PC-3 (cell line): ENCODE data around the gene PARP11. TPM values are rescaled to one million over a fixed set of nuclear protein-coding genes. Genes with fewer than 3 reads are reported as not detected.

ENCODE experiments used
- ATAC-seq: fragments of 200-7000 bp; cut with Tn5 transposase; 2 replicates; pipeline ENCODE4 v1.9.1; 2020; ENCODE audit warnings: mild to moderate bottlenecking, moderate library complexity
- BruUV-seq: library from RNA; stranded (reverse); fragments of 400-500 nt; replicated peaks from 2 replicates; lab custom pipeline; 2021; lab: Mats Ljungman, UMichigan
- CTCF ChIA-PET: fragments of 300-600 bp; sonication (Branson Sonifier 250); formaldehyde crosslinking; loops from one replicate; lab custom pipeline; 2022; ENCODE audit warnings: antibody characterized with exemption; lab: Charles Lee
- POLR2A ChIA-PET: fragments of 300-600 bp; sonication (Branson Sonifier 250); formaldehyde crosslinking; loops from one replicate; lab custom pipeline; 2022; ENCODE audit warnings: antibody characterized with exemption; ENCODE audit not compliant: unreplicated experiment; lab: Charles Lee
- DNase-seq: peaks from one replicate; pipeline ENCODE4 v3.0.0-alpha.2; 2015
- H2AFZ ChIP-seq: fragments of 300-600 bp; sonication (generic); 2 replicates; pipeline ENCODE4 v1.6.0; 2016; ENCODE audit warnings: antibody characterized with exemption, low read length
- H3F3A ChIP-seq: fragments of 300-600 bp; sonication (generic); one replicate; pipeline ENCODE4 v1.6.0; 2017; ENCODE audit warnings: antibody characterized with exemption, low read length, control low read depth, mild to moderate bottlenecking; ENCODE audit not compliant: unreplicated experiment
- H3K27ac ChIP-seq: fragments of 300-600 bp; sonication (generic); 2 replicates; pipeline ENCODE4 v1.5.1; 2016; ENCODE audit warnings: mild to moderate bottlenecking, low read length
- H3K27me3 ChIP-seq: fragments of 300-600 bp; sonication (generic); 2 replicates; pipeline ENCODE4 v1.6.1; 2016; ENCODE audit warnings: low read length, mixed read lengths
- H3K36me3 ChIP-seq: fragments of 300-600 bp; sonication (generic); 2 replicates; pipeline ENCODE4 v1.6.1; 2016; ENCODE audit warnings: low read depth, mixed run types, low read length, mixed read lengths
- H3K4me1 ChIP-seq: fragments of 300-600 bp; sonication (generic); 2 replicates; pipeline ENCODE4 v1.5.1; 2016; ENCODE audit warnings: low read length; ENCODE audit not compliant: insufficient read depth
- H3K4me2 ChIP-seq: fragments of 300-600 bp; sonication (generic); 2 replicates; pipeline ENCODE4 v1.6.0; 2016; ENCODE audit warnings: low read length
- H3K4me3 ChIP-seq: fragments of 300-600 bp; sonication (generic); 2 replicates; pipeline ENCODE4 v1.5.1; 2016; ENCODE audit warnings: mild to moderate bottlenecking, low read length, mixed read lengths
- H3K79me2 ChIP-seq: fragments of 300-600 bp; sonication (generic); 2 replicates; pipeline ENCODE4 v1.6.1; 2017; ENCODE audit warnings: low read length, mixed read lengths
- H3K9ac ChIP-seq: fragments of 300-600 bp; sonication (generic); 2 replicates; pipeline ENCODE4 v1.6.0; 2016; ENCODE audit warnings: mild to moderate bottlenecking, low read length
- H3K9me2 ChIP-seq: fragments of 300-600 bp; sonication (generic); replicated peaks from 2 replicates; pipeline ENCODE4 v1.6.1; 2016; ENCODE audit warnings: mixed run types, low read length, mixed read lengths
- H3K9me3 ChIP-seq: fragments of 300-600 bp; sonication (generic); 2 replicates; pipeline ENCODE4 v1.6.1; 2016; ENCODE audit warnings: low read length, mixed read lengths
- H4K20me1 ChIP-seq: fragments of 300-600 bp; sonication (generic); 2 replicates; pipeline ENCODE4 v1.6.1; 2016; ENCODE audit warnings: low read length, mixed read lengths
- EZH2 ChIP-seq: fragments of 300-600 bp; sonication (generic); IDR thresholded peaks from one replicate; pipeline ENCODE4 v1.6.1; 2017; ENCODE audit warnings: antibody characterized with exemption, mild to moderate bottlenecking, low read length; ENCODE audit not compliant: unreplicated experiment
- EZH2phosphoT487 ChIP-seq: fragments of 300-600 bp; sonication (generic); IDR thresholded peaks from 2 replicates; pipeline ENCODE4 v1.6.1; 2018; ENCODE audit warnings: mild to moderate bottlenecking, antibody characterized with exemption, low read length, borderline replicate concordance
- intact Hi-C: fragments of 100-400 bp; cut with micrococcal nuclease; formaldehyde crosslinking; loops from 2 replicates; pipeline ENCODE4 v1.9.0; 2023
- total RNA-seq: library from RNA; depleted of rRNA; stranded (reverse); fragments of >200 nt; gene quantifications from 2 replicates; pipeline ENCODE4 v1.2.3, GENCODE V29; 2014
- TF ChIP-seq, protein P1 (sequence below): fragments of 300-600 bp; sonication (generic); conservative IDR thresholded peaks from 2 replicates; pipeline ENCODE4 v1.5.1; 2017; ENCODE audit warnings: antibody characterized with exemption, low read depth, mild to moderate bottlenecking, low read length

The PARP11 gene
- total RNA-seq, 1 experiment from 2014 or later = 2.2 TPM

DNA sequence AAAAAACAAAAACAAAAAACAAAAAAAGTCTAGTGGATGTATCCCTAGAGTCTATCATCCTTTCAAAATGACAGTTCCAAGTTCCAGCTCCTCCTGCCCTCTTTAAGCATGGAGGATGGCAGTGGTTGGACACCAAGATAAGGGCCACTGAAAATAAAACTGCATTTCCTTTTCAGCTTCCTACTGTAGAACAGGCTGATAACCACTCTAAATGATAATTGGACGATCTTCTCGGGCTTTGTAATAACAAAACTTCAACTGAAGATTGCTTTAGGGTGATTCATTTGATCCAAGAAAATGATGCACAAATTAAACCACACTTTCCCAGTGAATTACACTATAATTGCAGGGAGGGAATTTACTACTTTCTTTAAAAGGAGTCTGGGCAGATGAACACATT, 78.1 kb downstream of the PARP11 start:
- BruUV-seq = no TSS peak
- peaks cover 11% of the 10 kb centered on the region; the same call in 1 of the 2 replicates for H3K27me3 ChIP-seq

DNA sequence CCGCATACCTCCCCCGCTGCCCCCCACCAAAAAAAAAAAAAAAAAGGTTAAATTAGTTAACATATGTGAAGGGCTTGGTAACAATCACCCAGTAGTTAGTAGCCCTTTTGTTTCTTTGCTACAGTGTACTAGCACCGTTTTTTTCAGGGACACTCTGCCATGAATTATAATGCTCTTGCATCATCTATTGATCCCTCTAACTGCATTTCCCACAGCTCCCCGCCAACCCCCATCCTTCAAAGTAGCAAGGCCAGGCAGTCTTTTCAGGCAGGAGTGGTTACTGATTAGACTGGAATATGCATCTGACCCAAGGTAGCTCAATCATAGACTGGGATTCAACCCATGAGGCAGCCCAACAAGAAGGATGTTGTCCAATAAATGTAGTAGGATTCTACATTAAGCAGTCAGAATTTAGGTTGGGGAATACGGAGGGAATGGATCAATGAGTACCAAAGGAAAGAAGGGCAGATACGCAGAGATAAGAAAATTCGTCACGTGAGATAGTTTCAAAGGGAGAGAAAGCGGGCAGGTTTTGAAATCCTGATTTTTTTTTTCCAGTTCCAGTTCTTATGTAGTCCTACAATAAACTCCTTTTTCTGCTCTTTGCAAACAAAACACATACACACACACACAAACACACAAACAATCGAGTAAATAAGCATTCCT, 80.4 kb downstream of the PARP11 start:
- intact Hi-C loops = no loop called here
- CTCF ChIA-PET = no interaction called here
- Histone ChIP-seq H3K4me3 (no peak overlapping the region), H3K27me3 (peaks cover 11% of the 10 kb centered on the region; the same call in 1 of the 2 replicates), H3K9me2 (no peaks in the 10 kb centered on the region), H3K4me1 (0 out of 2 replicates have a peak, but pooled peaks cover 4% of the 10 kb centered on the region), H2AFZ (no peak overlapping the region), H3K27ac (no peak overlapping the region), H3K4me2 (no peak overlapping the region), H4K20me1 (no peaks in the 10 kb centered on the region), H3K79me2 (no peaks in the 10 kb centered on the region), H3K9me3 (no peaks in the 10 kb centered on the region), H3K36me3 (no peaks in the 10 kb centered on the region), H3K9ac (no peak overlapping the region), H3F3A (no peaks in the 10 kb centered on the region)
- DNase-seq (no peak), ATAC-seq (no peak)
- no TSS peak for BruUV-seq
- POLR2A ChIA-PET = no interaction called here
- TF ChIP-seq, protein P1, sequence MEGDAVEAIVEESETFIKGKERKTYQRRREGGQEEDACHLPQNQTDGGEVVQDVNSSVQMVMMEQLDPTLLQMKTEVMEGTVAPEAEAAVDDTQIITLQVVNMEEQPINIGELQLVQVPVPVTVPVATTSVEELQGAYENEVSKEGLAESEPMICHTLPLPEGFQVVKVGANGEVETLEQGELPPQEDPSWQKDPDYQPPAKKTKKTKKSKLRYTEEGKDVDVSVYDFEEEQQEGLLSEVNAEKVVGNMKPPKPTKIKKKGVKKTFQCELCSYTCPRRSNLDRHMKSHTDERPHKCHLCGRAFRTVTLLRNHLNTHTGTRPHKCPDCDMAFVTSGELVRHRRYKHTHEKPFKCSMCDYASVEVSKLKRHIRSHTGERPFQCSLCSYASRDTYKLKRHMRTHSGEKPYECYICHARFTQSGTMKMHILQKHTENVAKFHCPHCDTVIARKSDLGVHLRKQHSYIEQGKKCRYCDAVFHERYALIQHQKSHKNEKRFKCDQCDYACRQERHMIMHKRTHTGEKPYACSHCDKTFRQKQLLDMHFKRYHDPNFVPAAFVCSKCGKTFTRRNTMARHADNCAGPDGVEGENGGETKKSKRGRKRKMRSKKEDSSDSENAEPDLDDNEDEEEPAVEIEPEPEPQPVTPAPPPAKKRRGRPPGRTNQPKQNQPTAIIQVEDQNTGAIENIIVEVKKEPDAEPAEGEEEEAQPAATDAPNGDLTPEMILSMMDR = no peak
- TF ChIP-seq EZH2 (no peak), EZH2phosphoT487 (no peak)

More for the DNA sequence above, 78.1 kb downstream of the PARP11 start:
- Histone ChIP-seq H3F3A (no peaks in the 10 kb centered on the region), H3K27ac (no peak overlapping the region), H3K4me3 (no peak overlapping the region), H3K4me1 (0 out of 2 replicates have a peak, but pooled peaks cover 6% of the 10 kb centered on the region), H3K9ac (no peak overlapping the region), H3K4me2 (no peak overlapping the region), H4K20me1 (no peaks in the 10 kb centered on the region), H3K36me3 (no peaks in the 10 kb centered on the region), H2AFZ (no peak overlapping the region), H3K79me2 (no peaks in the 10 kb centered on the region), H3K9me2 (no peaks in the 10 kb centered on the region), H3K9me3 (no peaks in the 10 kb centered on the region)
- DNase-seq = no peak
- TF ChIP-seq EZH2phosphoT487 = no peak
- TF ChIP-seq EZH2 = no peak
- TF ChIP-seq, protein P1 = no peak
- CTCF ChIA-PET = no interaction called here
- ATAC-seq = no peak
- POLR2A ChIA-PET = no interaction called here
- intact Hi-C loops = no loop called here

DNA sequence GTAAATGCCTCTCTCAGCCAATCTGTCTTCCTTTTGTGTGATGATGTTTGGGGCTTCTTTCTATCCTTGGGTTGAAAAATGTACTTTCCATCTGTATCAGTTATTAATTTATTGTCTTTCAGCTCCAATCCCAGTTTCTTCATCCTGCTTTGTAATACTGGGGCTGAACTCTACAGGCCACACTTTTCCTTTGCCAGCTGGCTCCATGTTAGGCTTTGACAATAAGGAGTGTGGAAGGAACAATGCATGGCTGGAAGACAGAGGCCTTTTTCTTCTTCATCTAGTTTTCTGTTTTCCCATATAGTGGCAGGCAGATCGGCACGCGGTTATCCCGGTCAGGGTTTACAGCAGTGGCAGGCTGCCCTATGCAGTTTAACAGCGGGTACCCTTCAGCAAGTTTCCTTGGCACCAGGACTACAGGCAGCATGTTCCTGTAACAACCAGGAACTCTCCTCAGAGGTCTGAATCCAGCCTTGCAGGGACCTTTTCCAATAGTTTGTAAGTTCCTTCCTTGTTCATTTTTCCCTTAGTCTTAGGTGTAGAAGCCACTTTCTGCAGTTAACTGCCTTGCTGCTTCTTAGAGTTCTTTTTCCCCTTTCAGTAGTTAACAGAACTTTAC, 81.8 kb downstream of the PARP11 start:
- no peaks in the 10 kb centered on the region for H3K36me3 ChIP-seq
- H4K20me1 ChIP-seq = no peaks in the 10 kb centered on the region
- no peak overlapping the region for H3K27ac ChIP-seq
- BruUV-seq = no TSS peak
- DNase-seq = no peak
- no peaks in the 10 kb centered on the region for H3K9me3 ChIP-seq
- POLR2A ChIA-PET = no interaction called here
- no peak overlapping the region for H2AFZ ChIP-seq
- TF ChIP-seq EZH2 (no peak), EZH2phosphoT487 (no peak)
- TF ChIP-seq, protein P1 = no peak
- H3K79me2 ChIP-seq = no peaks in the 10 kb centered on the region
- ATAC-seq = no peak
- no peak overlapping the region for H3K4me2 ChIP-seq
- intact Hi-C loops = no loop called here
- no peak overlapping the region for H3K9ac ChIP-seq
- H3F3A ChIP-seq = no peaks in the 10 kb centered on the region
- no peaks in the 10 kb centered on the region for H3K4me1 ChIP-seq
- no peak overlapping the region for H3K4me3 ChIP-seq
- no peaks in the 10 kb centered on the region for H3K9me2 ChIP-seq
- CTCF ChIA-PET = no interaction called here
- peaks cover 11% of the 10 kb centered on the region; the same call in 1 of the 2 replicates for H3K27me3 ChIP-seq
